CD14-positive monocyte (primary cell): Measurements from ENCODE around the gene PHYKPL. TPM values are rescaled to one million over a fixed set of nuclear protein-coding genes. Genes with fewer than 3 reads are reported as not detected.

Source experiments
- DNase-seq, 3 donors: peaks; one replicate each; pipeline ENCODE4 v3.0.0-alpha.2; 2011 to 2022
- H2AFZ ChIP-seq: 2 replicates; pipeline ENCODE4 v1.6.0; 2012; ENCODE audit warnings: mild to moderate bottlenecking, low read depth, low read length, inconsistent platforms; ENCODE audit not compliant: insufficient read depth, poor library complexity, severe bottlenecking
- H3K27ac ChIP-seq, 2 donors: 1 replicate in 1 of 2; 2 replicates in 1 of 2; pipeline ENCODE4 v1.5.1; 2012 to 2013; ENCODE audit warnings: low read length in 2 of 2, control low read depth in 1 of 2, inconsistent platforms in 1 of 2, low read depth in 1 of 2, mild to moderate bottlenecking in 1 of 2
- H3K27me3 ChIP-seq, 2 donors: one replicate each; pipeline versions ENCODE4 v1.6.0 to v1.6.1; 2011 to 2013; ENCODE audit warnings: low read length in 2 of 2; ENCODE audit not compliant: control insufficient read depth in 2 of 2, insufficient read depth in 2 of 2
- H3K36me3 ChIP-seq, 2 donors: replicated peaks in 1 of 2; 1 replicate in 1 of 2; 2 replicates in 1 of 2; pipeline versions ENCODE4 v1.5.1 to v1.6.1; 2012 to 2013; ENCODE audit warnings: low read length in 2 of 2, control low read depth in 1 of 2, inconsistent platforms in 1 of 2, mild to moderate bottlenecking in 1 of 2; ENCODE audit not compliant: insufficient read depth in 2 of 2, control insufficient read depth in 1 of 2
- H3K4me1 ChIP-seq, 2 donors: 1 replicate in 1 of 2; 2 replicates in 1 of 2; pipeline versions ENCODE4 v1.5.1 to v1.6.1; 2012 to 2013; ENCODE audit warnings: low read length in 2 of 2, control low read depth in 1 of 2, inconsistent platforms in 1 of 2, mild to moderate bottlenecking in 1 of 2, moderate library complexity in 1 of 2; ENCODE audit not compliant: insufficient read depth in 2 of 2, control insufficient read depth in 1 of 2
- H3K4me2 ChIP-seq: replicated peaks from 2 replicates; pipeline ENCODE3; 2012; ENCODE audit warnings: low read length, moderate library complexity, mild to moderate bottlenecking; ENCODE audit not compliant: poor library complexity, severe bottlenecking; ENCODE audit errors: extremely low read depth
- H3K4me3 ChIP-seq, 3 experiments: fragments of 200-600 bp in 1 of 3; sonication (generic) in 1 of 3; replicated peaks in 1 of 3; 1 replicate in 2 of 3; 2 replicates in 1 of 3; pipeline ENCODE4 v1.5.1; 2011 to 2013; ENCODE audit warnings: low read length in 3 of 3, mild to moderate bottlenecking in 3 of 3, control low read depth in 2 of 3, low read depth in 2 of 3, inconsistent platforms in 1 of 3, moderate library complexity in 1 of 3
- H3K79me2 ChIP-seq: 2 replicates; pipeline ENCODE4 v1.6.0; 2012; ENCODE audit warnings: mild to moderate bottlenecking, control low read depth, inconsistent platforms, low read length, moderate library complexity; ENCODE audit not compliant: insufficient read depth
- H3K9ac ChIP-seq: 2 replicates; pipeline ENCODE4 v1.6.0; 2017; ENCODE audit warnings: low read length, mild to moderate bottlenecking; ENCODE audit not compliant: insufficient read depth, poor library complexity, severe bottlenecking
- H3K9me3 ChIP-seq, 2 donors: replicated peaks in 1 of 2; 1 replicate in 1 of 2; 2 replicates in 1 of 2; pipeline versions ENCODE4 v1.5.1 to v1.6.1; 2012 to 2013; ENCODE audit warnings: low read length in 2 of 2, control low read depth in 1 of 2; ENCODE audit not compliant: control insufficient read depth in 1 of 2, insufficient read depth in 1 of 2
- H4K20me1 ChIP-seq: 2 replicates; pipeline ENCODE4 v1.6.0; 2012; ENCODE audit warnings: mild to moderate bottlenecking, low read length, control low read depth, moderate library complexity; ENCODE audit not compliant: insufficient read depth
- H3K27ac Mint-ChIP-seq, 7 donors: one replicate each; pipeline ENCODE4 v1.8.0; 2020; ENCODE audit warnings: mild to moderate bottlenecking in 7 of 7, mixed read lengths in 7 of 7, moderate library complexity in 6 of 7, inconsistent platforms in 2 of 7
- H3K27me3 Mint-ChIP-seq, 3 donors: one replicate each; pipeline ENCODE4 v1.8.0; 2021 to 2022; ENCODE audit warnings: low read depth in 3 of 3, mild to moderate bottlenecking in 3 of 3, mixed read lengths in 3 of 3, moderate library complexity in 3 of 3, inconsistent platforms in 1 of 3
- H3K36me3 Mint-ChIP-seq, 2 donors: one replicate each; pipeline ENCODE4 v1.8.0; 2020; ENCODE audit warnings: mixed read lengths in 2 of 2, inconsistent platforms in 1 of 2, mild to moderate bottlenecking in 1 of 2
- H3K4me1 Mint-ChIP-seq: one replicate; pipeline ENCODE4 v1.8.0; 2020; ENCODE audit warnings: mild to moderate bottlenecking, mixed read lengths
- H3K4me3 Mint-ChIP-seq, 2 donors: one replicate each; pipeline ENCODE4 v1.8.0; 2020; ENCODE audit warnings: mild to moderate bottlenecking in 2 of 2, mixed read lengths in 2 of 2, moderate library complexity in 1 of 2
- H3K9me3 Mint-ChIP-seq, 7 donors: one replicate each; pipeline ENCODE4 v1.8.0; 2020 to 2022; ENCODE audit warnings: mixed read lengths in 7 of 7, mild to moderate bottlenecking in 6 of 7, moderate library complexity in 6 of 7, inconsistent platforms in 2 of 7
- CTCF ChIP-seq: fragments of 200-600 bp; IDR thresholded peaks from one replicate; pipeline ENCODE4 v1.8.0; 2022; ENCODE audit warnings: antibody characterized with exemption, mild to moderate bottlenecking
- WGBS: methylation state at CpG from one replicate; pipeline ENCODE4 v1.1.5; 2013; ENCODE audit warnings: missing lambda C conversion rate; ENCODE audit not compliant: insufficient coverage; 5-methylcytosine and 5-hydroxymethylcytosine counted together
- intact Hi-C, 2 donors: fragments of 100-400 bp; cut with micrococcal nuclease; formaldehyde crosslinking; loops; one replicate each; pipeline versions ENCODE4 v1.15.0 to v1.15.1; 2023
- polyA plus RNA-seq, 3 donors: library from polyadenylated mRNA; depleted of rRNA in 1 of 3; unstranded in 2 of 3; stranded (reverse) in 1 of 3; fragments of 300-500 nt in 2 of 3; fragments of >200 nt in 1 of 3; fragmentation: Illumina TruSeq in 2 of 3; gene quantifications; 1 replicate in 2 of 3; 2 replicates in 1 of 3; pipeline ENCODE4 v1.2.3, GENCODE V29; 2012 to 2021

PHYKPL gene
- polyA plus RNA-seq, 3 donors = 39.2 to 199 (median 43.0) TPM

- Histone ChIP-seq H3K36me3 (no peaks in the 10 kb centered on the region), H3K9me3 (no peaks in the 10 kb centered on the region), H3K9ac (no peak overlapping the region), H3K4me2 (no peak overlapping the region), H3K27ac (no peak overlapping the region), H3K4me1 (no peaks in the 10 kb centered on the region), H3K79me2 (no peaks in the 10 kb centered on the region), H3K27me3 (no peaks in the 10 kb centered on the region), H2AFZ (no peak overlapping the region), H4K20me1 (no peaks in the 10 kb centered on the region), H3K4me3 (no peak overlapping the region)
- H3K4me1 Mint-ChIP-seq = peaks cover 3% of the 10 kb centered on the region
- WGBS = no CpG with 5 or more reads among the region's 3 CpGs
- DNase-seq = no peak
- no peaks in the 10 kb centered on the region for H3K36me3 Mint-ChIP-seq
- H3K27ac Mint-ChIP-seq = no peak overlapping the region
- H3K27me3 Mint-ChIP-seq = peaks cover 0 to 7% (median 0%) of the 10 kb centered on the region in 3 donors
- H3K4me3 Mint-ChIP-seq = no peak overlapping the region
- no peak for TF ChIP-seq CTCF
- peaks cover 0 to 5% (median under 1%) of the 10 kb centered on the region in 7 donors for H3K9me3 Mint-ChIP-seq
- intact Hi-C loops = no loop called here
Measured at GRCh38 chr5:178174456-178174855, 58.1 kb downstream of the PHYKPL start.

- Histone ChIP-seq H3K4me1 (no peaks in the 10 kb centered on the region), H3K79me2 (no peaks in the 10 kb centered on the region), H4K20me1 (no peaks in the 10 kb centered on the region), H3K4me3 (no peak overlapping the region), H3K9me3 (no peaks in the 10 kb centered on the region), H3K4me2 (no peak overlapping the region), H2AFZ (no peak overlapping the region), H3K27me3 (no peaks in the 10 kb centered on the region), H3K9ac (no peak overlapping the region), H3K36me3 (no peaks in the 10 kb centered on the region), H3K27ac (no peak overlapping the region)
- H3K4me3 Mint-ChIP-seq = no peak overlapping the region
- TF ChIP-seq CTCF = no peak
- no peak for DNase-seq
- H3K27ac Mint-ChIP-seq = no peak overlapping the region
- peaks cover 0 to 13% (median 2%) of the 10 kb centered on the region in 3 donors for H3K27me3 Mint-ChIP-seq
- peaks cover 0 to 3% (median 0%) of the 10 kb centered on the region in 7 donors for H3K9me3 Mint-ChIP-seq
- no peaks in the 10 kb centered on the region for H3K36me3 Mint-ChIP-seq
- WGBS = 100% methylated on average over 1 of the region's 2 CpGs
- intact Hi-C loops = no loop called here
- no peaks in the 10 kb centered on the region for H3K4me1 Mint-ChIP-seq
Measured at GRCh38 chr5:178170455-178170854, 62.1 kb downstream of the PHYKPL start.
